ENCODE data around the gene RPUSD1. TPM values are rescaled to one million over a fixed set of nuclear protein-coding genes. Genes with fewer than 3 reads are reported as not detected.

Gene RPUSD1
- total and polyA plus RNA-seq, 12 donors: 1.1 to 40.1 (median 20.4) TPM

DNA sequence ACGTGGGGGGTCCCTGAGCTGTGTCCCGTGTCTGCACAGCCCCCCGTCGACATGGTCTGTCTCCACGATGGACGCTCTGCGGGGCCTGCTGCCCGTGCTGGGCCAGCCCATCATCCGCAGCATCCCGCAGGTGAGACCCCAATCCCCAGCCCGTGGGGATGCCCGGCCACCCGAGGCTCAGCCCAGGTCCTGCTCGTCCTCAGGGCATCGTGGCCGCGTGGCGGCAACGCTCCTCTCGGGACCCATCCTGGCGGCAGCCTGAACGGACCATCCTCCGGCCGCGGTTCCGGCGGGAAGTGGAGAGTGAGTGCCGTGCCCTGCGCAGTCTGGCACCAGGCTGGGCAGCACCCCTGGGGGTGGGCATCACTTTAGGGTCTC, 22.7 kb downstream of the RPUSD1 start:
- Histone ChIP-seq H3K36me3 (replicated peaks in 1 of 2) (no peaks in the 10 kb centered on the region), H3K27me3 (no peaks in the 10 kb centered on the region), H3K9me3 (replicated peaks in 1 of 3) (no peaks in the 10 kb centered on the region), H3K4me3 (no peak overlapping the region), H3K27ac (no peak overlapping the region), H3K4me1 (replicated peaks in 1 of 2) (no peaks in the 10 kb centered on the region)
- no peak for DNase-seq
- intact Hi-C loops (cut with DNase I): no loop called here
- no peak for TF ChIP-seq CTCF (IDR thresholded peaks at IDR 0.05)
- no peak for TF ChIP-seq POLR2A (IDR thresholded peaks at IDR 0.05)
- WGBS, 4 donors: 88 to 96% (median 91%) methylated on average over 9 to 29 of the region's 29 CpGs

DNA sequence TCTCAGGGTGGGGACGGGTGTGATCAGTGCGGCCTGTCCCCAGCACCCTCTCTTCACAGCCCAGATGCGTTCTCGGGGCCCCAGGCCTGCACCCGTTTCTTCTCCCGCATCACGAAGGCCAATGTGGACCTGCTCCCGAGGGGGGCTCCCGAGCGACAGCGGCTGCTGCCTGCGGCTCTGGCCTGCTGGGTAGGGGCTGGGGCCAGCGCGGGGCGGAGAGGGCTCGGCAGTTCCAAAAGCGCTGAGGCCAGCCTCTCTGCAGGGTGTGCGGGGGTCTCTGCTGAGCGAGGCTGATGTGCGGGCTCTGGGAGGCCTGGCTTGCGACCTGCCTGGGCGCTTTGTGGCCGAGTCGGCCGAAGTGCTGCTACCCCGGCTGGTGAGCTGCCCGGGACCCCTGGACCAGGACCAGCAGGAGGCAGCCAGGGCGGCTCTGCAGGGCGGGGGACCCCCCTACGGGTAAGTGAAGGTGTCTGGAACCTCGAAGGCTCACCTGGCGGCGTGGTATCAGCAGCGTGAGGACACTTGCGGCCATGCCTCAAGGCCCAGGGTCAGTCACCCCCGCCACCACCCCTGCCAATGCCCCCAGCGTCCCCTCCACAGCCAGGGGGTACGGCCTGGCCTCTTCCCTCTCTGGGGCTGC, 23.2 kb downstream of the RPUSD1 start:
- H3K4me1 ChIP-seq (replicated peaks in 1 of 2): no peaks in the 10 kb centered on the region
- H3K36me3 ChIP-seq (replicated peaks in 1 of 2): no peaks in the 10 kb centered on the region
- H3K27me3 ChIP-seq: no peaks in the 10 kb centered on the region
- no peak overlapping the region for H3K4me3 ChIP-seq
- no peaks in the 10 kb centered on the region for H3K9me3 ChIP-seq (replicated peaks in 1 of 3)
- 69 to 89% (median 84%) methylated on average over 8 to 38 of the region's 38 CpGs for WGBS, 4 donors
- no peak for DNase-seq
- no peak overlapping the region for H3K27ac ChIP-seq
- intact Hi-C loops (cut with DNase I): no loop called here
- TF ChIP-seq POLR2A (IDR thresholded peaks at IDR 0.05) (no peak), CTCF (IDR thresholded peaks at IDR 0.05) (no peak)

DNA sequence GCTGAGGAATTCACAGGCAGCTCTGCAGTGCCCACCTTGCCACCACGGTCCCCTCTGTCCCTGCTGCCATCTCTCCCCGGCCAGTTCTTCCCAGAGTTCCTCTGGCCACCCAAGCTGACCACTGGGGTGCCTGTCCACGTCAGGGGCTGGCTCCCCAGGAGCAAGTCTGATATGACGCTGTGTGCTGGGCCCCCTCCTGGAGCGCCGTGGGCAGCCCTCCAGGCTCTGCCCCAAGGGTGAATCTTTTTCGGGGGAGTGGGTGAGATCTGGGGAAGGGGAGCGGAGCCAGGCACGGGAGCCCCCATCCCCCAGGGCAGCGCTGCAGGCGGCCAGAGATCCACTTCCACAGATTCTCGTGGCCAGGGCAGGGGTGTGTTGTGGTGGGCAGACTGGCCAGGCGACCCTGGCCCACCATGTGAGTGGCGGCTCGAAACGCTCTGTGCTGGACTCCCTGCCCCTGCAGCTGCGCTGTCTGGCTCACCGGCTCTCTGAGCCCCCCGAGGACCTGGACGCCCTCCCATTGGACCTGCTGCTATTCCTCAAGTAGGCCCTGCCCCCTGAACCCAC, 23.9 kb downstream of the RPUSD1 start:
- TF ChIP-seq CTCF (IDR thresholded peaks at IDR 0.05) (no peak), POLR2A (IDR thresholded peaks at IDR 0.05) (no peak)
- intact Hi-C loops (cut with DNase I): no loop called here
- Histone ChIP-seq H3K4me3 (no peak overlapping the region), H3K27ac (no peak overlapping the region), H3K4me1 (replicated peaks in 1 of 2) (no peaks in the 10 kb centered on the region), H3K36me3 (replicated peaks in 1 of 2) (no peaks in the 10 kb centered on the region), H3K9me3 (replicated peaks in 1 of 3) (no peaks in the 10 kb centered on the region), H3K27me3 (no peaks in the 10 kb centered on the region)
- no peak for DNase-seq
- 43 to 69% (median 62%) methylated on average over 6 to 20 of the region's 20 CpGs for WGBS, 4 donors

DNA sequence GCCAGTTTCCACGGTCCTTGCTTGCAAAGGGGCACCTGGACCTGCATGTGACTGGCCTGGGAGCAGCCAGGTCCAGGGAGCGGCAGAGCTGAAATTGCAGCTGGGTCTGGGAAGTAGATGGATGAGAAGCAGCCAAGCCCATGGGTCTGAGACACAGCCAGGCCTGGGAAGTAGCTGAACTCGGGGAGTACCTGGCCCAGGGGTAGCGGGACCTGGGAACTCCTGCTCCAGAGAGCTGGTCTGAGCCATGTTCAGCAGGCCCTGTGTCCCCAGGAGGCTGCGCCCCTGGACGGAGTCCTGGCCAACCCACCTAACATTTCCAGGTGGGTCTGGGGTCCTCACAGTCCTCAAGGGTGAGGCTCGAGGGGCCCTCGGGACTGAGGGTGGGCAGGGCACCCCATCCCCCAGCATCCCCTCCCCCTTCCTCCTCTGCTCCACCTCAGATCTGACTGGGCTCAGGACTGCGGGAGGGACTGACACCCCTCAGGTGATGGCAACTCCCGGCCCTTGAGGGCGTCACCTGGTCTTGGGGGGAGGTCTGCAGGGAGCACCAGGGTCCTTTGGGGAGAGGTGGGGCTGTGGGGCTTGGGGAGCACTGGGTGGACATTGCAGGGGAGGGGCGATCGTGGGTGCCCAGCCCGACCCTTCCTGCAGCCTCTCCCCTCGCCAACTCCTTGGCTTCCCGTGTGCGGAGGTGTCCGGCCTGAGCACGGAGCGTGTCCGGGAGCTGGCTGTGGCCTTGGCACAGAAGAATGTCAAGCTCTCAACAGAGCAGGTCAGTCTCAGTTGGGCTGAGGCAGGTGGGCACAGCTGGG, 24.6 kb downstream of the RPUSD1 start:
- Histone ChIP-seq H3K27me3 (no peaks in the 10 kb centered on the region), H3K27ac (no peak overlapping the region), H3K4me3 (no peak overlapping the region), H3K9me3 (replicated peaks in 1 of 3) (no peaks in the 10 kb centered on the region), H3K4me1 (replicated peaks in 1 of 2) (no peaks in the 10 kb centered on the region), H3K36me3 (replicated peaks in 1 of 2) (no peaks in the 10 kb centered on the region)
- no peak for TF ChIP-seq CTCF (IDR thresholded peaks at IDR 0.05)
- no peak for TF ChIP-seq POLR2A (IDR thresholded peaks at IDR 0.05)
- WGBS, 4 donors: 33 to 76% (median 74%) methylated on average over 3 to 21 of the region's 21 CpGs
- DNase-seq: no peak
- intact Hi-C loops (cut with DNase I): no loop called here
